Stimulated activated naive CD8-positive, alpha-beta T cell treated with anti-CD3 and anti-CD28 coated beads, Interleukin-15, Interleukin-2, amounts not matched to agents 100 U/mL and 50 U/mL, for 24 hours (primary cell): Measurements from ENCODE around the gene PSMC4.

Experiments
- ATAC-seq: fragments of 150-1000 bp; cut with Tn5 transposase; one replicate; pipeline ENCODE4 v1.10.0; 2021
- DNase-seq: peaks from one replicate; pipeline ENCODE4 v3.0.0; 2021

PSMC4 gene

DNA sequence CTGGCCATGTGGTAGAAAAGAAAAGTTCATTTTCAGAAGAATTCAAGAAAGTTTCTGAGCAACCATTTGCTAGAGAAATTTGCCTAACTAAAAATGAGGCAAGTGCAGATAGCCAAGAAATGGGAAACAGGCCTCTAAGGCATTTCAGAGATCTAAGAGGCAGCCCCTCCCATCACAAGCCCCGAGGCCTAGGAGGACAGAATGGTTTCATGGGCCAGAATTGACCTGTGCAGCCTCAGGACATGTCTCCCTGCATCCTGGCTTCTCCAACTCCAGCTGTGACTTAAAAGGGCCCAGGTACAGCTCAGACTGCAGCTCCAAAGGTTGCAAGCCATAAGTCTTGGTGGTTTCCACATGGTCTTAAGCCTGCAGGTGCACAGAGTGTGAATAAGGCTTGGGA is 22.6 kb downstream of the PSMC4 start:
- ATAC-seq (no peak), DNase-seq (no peak)

DNA sequence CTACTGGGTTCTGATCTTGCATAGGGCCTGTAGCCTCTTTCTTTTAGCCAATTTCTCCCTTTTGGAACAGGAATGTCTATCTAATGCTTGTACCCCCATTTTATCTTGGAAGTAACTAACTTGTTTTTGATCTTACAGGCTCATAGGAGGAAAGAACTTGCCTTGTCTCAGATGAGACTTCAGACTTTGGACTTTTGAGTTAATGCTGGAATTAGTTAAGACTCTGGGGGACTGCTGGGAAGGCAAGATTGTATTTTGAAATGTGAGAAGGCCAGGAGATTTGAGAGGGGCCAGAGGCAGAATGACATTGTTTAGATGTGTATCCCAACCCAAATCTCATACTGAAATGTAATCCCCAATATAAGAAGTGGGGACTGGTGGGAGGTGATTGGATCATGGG is 23.4 kb downstream of the PSMC4 start:
- DNase-seq (no peak), ATAC-seq (no peak)

GRCh38 chr19:39995794-39996193 is 24.8 kb downstream of the PSMC4 start:
- ATAC-seq (no peak), DNase-seq (no peak)

DNA sequence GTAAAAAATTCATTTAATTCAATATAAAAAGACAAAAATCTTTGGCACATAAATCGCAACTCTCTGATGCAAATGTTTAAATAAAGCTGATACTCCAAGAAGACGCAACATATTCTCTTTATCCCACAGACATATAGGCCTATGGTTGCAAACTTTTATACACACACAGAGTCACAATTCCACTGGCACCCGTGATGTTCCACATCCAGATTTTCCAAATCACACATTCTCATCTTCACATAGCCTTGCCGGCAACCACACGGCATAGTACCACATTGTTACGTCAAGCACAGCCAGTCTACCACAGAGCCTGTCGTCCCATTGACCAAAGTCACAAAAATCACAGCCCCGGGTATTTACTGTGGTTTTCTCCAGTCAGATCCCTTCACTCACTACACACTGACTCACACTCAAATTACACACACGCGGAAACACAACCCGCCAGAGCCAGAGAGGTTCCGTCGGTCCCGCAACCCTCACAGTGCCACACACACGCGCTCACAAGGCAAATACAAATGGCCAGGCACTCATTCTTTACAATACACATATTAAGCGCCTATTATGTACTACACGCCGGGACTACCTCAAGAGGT is 25.3 kb downstream of the PSMC4 start:
- peak; percentile 49 for DNase-seq
- ATAC-seq: peak; percentile 55

DNA sequence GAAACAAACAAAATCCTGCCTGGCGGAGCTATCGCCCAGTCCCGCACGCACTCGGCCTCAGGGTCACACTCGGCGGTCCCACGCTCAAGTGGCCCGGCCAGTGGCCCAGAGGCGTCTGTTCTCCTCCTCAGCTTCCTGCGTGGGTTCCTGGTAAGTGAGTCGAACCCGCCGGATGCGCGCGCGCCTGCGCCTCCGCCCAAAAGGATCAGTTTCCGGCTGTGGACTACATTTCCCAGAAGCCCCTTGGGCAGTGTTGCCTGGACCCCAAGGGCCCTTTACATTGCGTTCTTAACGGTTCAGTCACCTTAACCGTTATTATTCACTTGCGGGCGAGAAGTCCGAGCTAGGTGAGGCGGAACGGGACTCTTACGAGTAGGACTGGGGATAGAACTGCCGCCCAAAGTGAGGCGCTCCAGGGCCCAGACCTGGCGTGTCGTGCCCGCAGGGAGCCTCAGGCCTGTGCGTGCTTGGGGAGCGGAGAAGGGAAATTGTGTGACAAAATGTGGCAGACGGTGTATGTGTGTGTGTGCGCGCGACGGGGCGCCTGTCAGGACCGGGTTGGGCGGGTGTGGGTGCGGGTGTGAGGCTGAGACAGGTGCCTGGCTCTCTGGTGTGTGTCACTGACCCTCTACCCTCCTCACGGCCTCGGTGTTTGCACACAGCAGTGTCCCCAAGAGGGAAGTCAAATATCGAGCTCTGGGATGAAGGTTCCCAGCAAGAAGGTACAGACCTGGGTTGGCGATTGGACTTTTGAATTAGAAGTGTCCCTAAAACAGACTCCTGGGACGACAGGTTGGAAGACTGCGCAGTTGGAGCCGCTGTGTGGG is 26.1 kb downstream of the PSMC4 start, which contains the start of gene ZNF546:
TSS of gene ZNF546 (plus strand) at position 250 of the 827 bp plus-strand sequence. CDS start 1,267 bp downstream, outside the sequence.
- DNase-seq: peak; percentile 90
- peak; percentile 91 for ATAC-seq

DNA sequence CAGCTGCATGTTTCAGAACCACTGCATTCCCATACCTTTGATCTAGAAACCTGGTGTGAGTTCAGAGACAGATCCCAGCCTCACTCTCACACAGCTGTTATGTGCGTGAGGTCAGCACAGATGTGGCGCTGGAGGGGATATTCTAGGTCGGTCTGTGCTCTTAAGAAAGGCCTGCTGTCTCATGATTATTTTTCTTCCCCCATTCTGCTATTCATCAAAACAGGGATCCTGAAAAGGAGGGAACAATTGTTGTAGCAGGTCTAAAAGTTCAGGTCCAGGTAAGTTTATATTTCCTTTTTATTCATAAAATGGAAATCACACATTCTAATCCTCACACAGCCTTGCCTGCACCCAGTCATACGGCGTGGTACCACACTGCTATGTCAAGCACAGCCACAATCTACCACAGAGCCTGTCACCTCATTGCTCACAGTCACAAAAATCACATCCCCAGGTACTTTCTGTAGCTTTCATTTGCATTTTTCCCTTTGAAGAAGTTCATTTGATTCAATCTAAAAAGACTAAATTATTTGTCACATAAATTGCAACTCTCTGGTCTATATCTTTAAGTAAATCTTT is 26.8 kb downstream of the PSMC4 start:
- peak; percentile 29 for ATAC-seq
- peak; percentile 44 for DNase-seq

GRCh38 chr19:39998501-39998900 is 27.5 kb downstream of the PSMC4 start:
- ATAC-seq (no peak), DNase-seq (no peak)

- ATAC-seq: no peak
- DNase-seq: no peak
Measured at GRCh38 chr19:40005691-40006272, 34.8 kb downstream of the PSMC4 start.

DNA sequence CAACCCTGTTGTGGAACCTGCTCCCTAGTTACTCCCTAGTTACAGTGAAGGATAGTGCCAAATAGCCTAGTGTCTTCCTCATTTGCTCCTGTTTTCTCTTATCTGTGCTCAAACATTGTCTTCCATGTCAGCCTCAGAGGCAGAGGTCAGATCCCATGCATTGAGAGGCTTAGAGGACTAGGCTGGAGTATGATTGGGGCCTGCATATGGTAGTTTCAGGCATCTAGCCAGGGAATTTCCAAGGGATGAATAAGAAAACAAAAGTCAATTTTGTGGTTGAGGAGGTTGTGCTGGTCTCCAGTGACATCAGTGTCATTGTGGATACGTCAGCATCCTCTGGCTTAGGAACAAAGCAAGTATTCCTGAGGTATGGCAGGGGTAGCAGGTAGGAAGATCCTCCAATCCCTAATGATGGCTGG is 35.3 kb downstream of the PSMC4 start:
- DNase-seq (no peak), ATAC-seq (no peak)

DNA sequence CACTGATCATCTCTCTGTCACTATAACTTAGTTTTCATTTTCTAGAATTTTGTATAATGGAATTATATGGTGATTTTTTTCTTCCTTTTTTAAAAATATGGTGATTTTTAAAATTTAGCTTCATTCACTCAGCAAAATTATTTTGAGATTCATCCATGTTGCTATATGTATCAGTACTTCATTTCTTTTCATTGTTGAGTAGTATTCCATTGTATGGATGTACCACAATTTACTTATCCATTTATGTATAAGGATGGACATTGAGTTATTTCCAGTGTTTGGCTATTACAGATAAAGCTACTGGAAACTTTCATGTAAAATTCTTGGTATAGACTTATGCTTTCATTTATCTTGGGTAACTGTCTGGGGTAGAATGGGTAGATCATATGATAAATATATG is 38.7 kb downstream of the PSMC4 start:
- ATAC-seq: no peak

DNA sequence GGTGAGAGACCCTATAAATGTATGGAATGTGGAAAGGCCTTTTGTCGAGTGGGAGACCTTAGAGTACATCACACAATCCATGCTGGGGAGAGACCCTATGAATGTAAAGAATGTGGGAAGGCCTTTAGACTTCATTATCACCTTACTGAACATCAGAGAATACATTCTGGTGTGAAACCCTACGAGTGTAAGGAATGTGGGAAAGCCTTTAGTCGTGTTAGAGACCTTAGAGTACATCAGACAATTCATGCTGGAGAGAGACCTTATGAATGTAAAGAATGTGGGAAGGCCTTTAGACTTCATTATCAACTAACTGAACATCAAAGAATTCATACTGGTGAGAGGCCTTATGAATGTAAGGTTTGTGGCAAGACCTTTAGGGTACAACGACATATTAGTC is 43.0 kb downstream of the PSMC4 start:
- no peak for ATAC-seq
- no peak for DNase-seq

More for the DNA sequence above, 38.7 kb downstream of the PSMC4 start:
- no peak for DNase-seq

- ATAC-seq (no peak), DNase-seq (no peak)
Measured at GRCh38 chr19:40023969-40024368, 53.0 kb downstream of the PSMC4 start.

GRCh38 chr19:40025938-40026596 is 55.1 kb downstream of the PSMC4 start:
- DNase-seq: no peak
- no peak for ATAC-seq

GRCh38 chr19:40026597-40026970 is 55.6 kb downstream of the PSMC4 start:
- no peak for DNase-seq
- no peak for ATAC-seq
